ENCODE data around the gene SCAP. TPM values are rescaled to one million over a fixed set of nuclear protein-coding genes. Genes with fewer than 3 reads are reported as not detected.
"Not testable (repeated sequence)": the region's sequence is repeated elsewhere in the genome, so short reads cannot be mapped to it uniquely, and the experiment has no call there.

The SCAP gene
- polyA plus RNA-seq, 2 donors, result 36.4 to 50.2 TPM

GRCh38 chr3:47469616-47470015 lies 6.1 kb downstream of the SCAP start:
- WGBS, 2 donors, result 90% methylated on average over 3 of the region's 3 CpGs

GRCh38 chr3:47468315-47468714 lies 7.4 kb downstream of the SCAP start:
- H3K36me3 ChIP-seq (ENCODE audit: control insufficient read depth in 2 of 2, insufficient read depth in 2 of 2, low read length in 1 of 2); H3K27ac ChIP-seq (ENCODE audit: low read depth in 2 of 2, low read length in 1 of 2); H3K4me1 ChIP-seq (ENCODE audit: control insufficient read depth in 2 of 2, insufficient read depth in 2 of 2, low read length in 1 of 2); H3K4me3 ChIP-seq (ENCODE audit: low read depth in 1 of 2, low read length in 2 of 2); H3K9me3 ChIP-seq (ENCODE audit: control insufficient read depth in 2 of 2, insufficient read depth in 1 of 2, low read depth in 1 of 2, low read length in 1 of 2); H3K27me3 ChIP-seq (ENCODE audit: control insufficient read depth in 1 of 2, insufficient read depth in 2 of 2, low read length in 2 of 2): not testable (repeated sequence)
- WGBS, 2 donors, result 91 to 95% methylated on average over 1 of the region's 1 CpG

More at GRCh38 chr3:47469616-47470015, 6.1 kb downstream of the SCAP start:
- H3K27me3 ChIP-seq (ENCODE audit: control insufficient read depth in 1 of 2, insufficient read depth in 2 of 2, low read length in 2 of 2), result no peaks in the 10 kb centered on the region
- no peaks in the 10 kb centered on the region for H3K9me3 ChIP-seq (ENCODE audit: control insufficient read depth in 2 of 2, insufficient read depth in 1 of 2, low read depth in 1 of 2, low read length in 1 of 2)
- peaks cover 2 to 6% of the 10 kb centered on the region in 2 donors for H3K4me1 ChIP-seq (ENCODE audit: control insufficient read depth in 2 of 2, insufficient read depth in 2 of 2, low read length in 1 of 2)
- no peaks in the 10 kb centered on the region for H3K36me3 ChIP-seq (ENCODE audit: control insufficient read depth in 2 of 2, insufficient read depth in 2 of 2, low read length in 1 of 2)
- no peak overlapping the region for H3K27ac ChIP-seq (ENCODE audit: low read depth in 2 of 2, low read length in 1 of 2)
- H3K4me3 ChIP-seq (ENCODE audit: low read depth in 1 of 2, low read length in 2 of 2), result no peak overlapping the region

DNA sequence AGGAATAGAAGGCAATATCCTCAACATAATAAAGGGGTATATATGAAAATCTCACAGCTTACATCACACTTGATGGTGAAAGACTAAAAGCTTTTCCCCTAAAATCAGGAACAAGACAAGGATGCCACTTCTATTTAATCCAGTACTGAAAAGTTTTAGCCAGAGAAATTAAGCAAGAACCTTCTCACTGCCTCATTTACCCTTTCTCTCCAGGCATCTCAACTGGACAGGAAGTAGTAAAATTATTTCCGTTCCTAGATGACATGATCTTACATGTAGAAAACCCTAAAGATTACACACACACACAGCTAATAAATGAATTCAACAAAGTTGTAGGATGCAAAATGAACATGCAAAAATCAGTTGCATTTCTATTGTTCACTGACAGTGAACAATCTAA lies 11.2 kb downstream of the SCAP start:
- Histone ChIP-seq H3K4me3 (ENCODE audit: low read depth in 1 of 2, low read length in 2 of 2) (no peak overlapping the region), H3K4me1 (ENCODE audit: control insufficient read depth in 2 of 2, insufficient read depth in 2 of 2, low read length in 1 of 2) (no peaks in the 10 kb centered on the region), H3K9me3 (ENCODE audit: control insufficient read depth in 2 of 2, insufficient read depth in 1 of 2, low read depth in 1 of 2, low read length in 1 of 2) (no peaks in the 10 kb centered on the region), H3K27me3 (ENCODE audit: control insufficient read depth in 1 of 2, insufficient read depth in 2 of 2, low read length in 2 of 2) (no peaks in the 10 kb centered on the region), H3K36me3 (ENCODE audit: control insufficient read depth in 2 of 2, insufficient read depth in 2 of 2, low read length in 1 of 2) (no peaks in the 10 kb centered on the region), H3K27ac (ENCODE audit: low read depth in 2 of 2, low read length in 1 of 2) (no peak overlapping the region)
- 60 to 68% methylated on average over 1 of the region's 1 CpG for WGBS, 2 donors

DNA sequence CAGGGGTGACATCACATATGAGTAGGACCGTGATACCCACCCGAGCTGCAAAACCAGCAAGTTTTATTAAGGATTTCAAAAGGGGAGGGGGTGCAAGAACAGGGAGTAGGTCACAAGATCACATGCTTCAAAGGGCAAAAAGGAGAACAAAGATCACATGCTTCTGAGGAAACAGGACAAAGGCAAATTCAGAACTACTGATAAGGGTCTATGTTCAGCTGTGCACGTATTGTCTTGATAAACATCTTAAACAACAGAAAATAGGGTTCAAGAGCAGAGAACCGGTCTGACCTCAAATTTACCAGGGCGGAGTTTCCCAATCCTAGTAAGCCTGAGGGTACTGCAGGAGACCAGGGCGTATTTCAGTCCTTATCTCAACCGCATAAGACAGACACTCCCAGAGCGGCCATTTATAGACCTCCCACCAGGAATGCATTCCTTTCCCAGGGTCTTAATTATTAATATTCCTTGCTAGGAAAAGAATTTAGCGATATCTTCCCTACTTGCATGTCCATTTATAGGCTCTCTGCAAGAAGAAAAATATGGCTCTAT lies 16.1 kb downstream of the SCAP start:
- not testable (repeated sequence) for H3K4me1 ChIP-seq (ENCODE audit: control insufficient read depth in 2 of 2, insufficient read depth in 2 of 2, low read length in 1 of 2); H3K4me3 ChIP-seq (ENCODE audit: low read depth in 1 of 2, low read length in 2 of 2); H3K27ac ChIP-seq (ENCODE audit: low read depth in 2 of 2, low read length in 1 of 2); H3K36me3 ChIP-seq (ENCODE audit: control insufficient read depth in 2 of 2, insufficient read depth in 2 of 2, low read length in 1 of 2); H3K27me3 ChIP-seq (ENCODE audit: control insufficient read depth in 1 of 2, insufficient read depth in 2 of 2, low read length in 2 of 2); H3K9me3 ChIP-seq (ENCODE audit: control insufficient read depth in 2 of 2, insufficient read depth in 1 of 2, low read depth in 1 of 2, low read length in 1 of 2)
- 88% methylated on average over 9 of the region's 9 CpGs for WGBS, 2 donors

- Histone ChIP-seq H3K4me3 (ENCODE audit: low read depth in 1 of 2, low read length in 2 of 2) (no peak overlapping the region), H3K36me3 (ENCODE audit: control insufficient read depth in 2 of 2, insufficient read depth in 2 of 2, low read length in 1 of 2) (no peaks in the 10 kb centered on the region), H3K9me3 (ENCODE audit: control insufficient read depth in 2 of 2, insufficient read depth in 1 of 2, low read depth in 1 of 2, low read length in 1 of 2) (no peaks in the 10 kb centered on the region), H3K4me1 (ENCODE audit: control insufficient read depth in 2 of 2, insufficient read depth in 2 of 2, low read length in 1 of 2) (peaks cover 0 to 3% of the 10 kb centered on the region in 2 donors), H3K27me3 (ENCODE audit: control insufficient read depth in 1 of 2, insufficient read depth in 2 of 2, low read length in 2 of 2) (no peaks in the 10 kb centered on the region), H3K27ac (ENCODE audit: low read depth in 2 of 2, low read length in 1 of 2) (no peak overlapping the region)
Measured at GRCh38 chr3:47456984-47457383, 18.8 kb downstream of the SCAP start.

GRCh38 chr3:47455806-47456452 lies 19.8 kb downstream of the SCAP start:
- no peaks in the 10 kb centered on the region for H3K27me3 ChIP-seq (ENCODE audit: control insufficient read depth in 1 of 2, insufficient read depth in 2 of 2, low read length in 2 of 2)
- no peaks in the 10 kb centered on the region for H3K36me3 ChIP-seq (ENCODE audit: control insufficient read depth in 2 of 2, insufficient read depth in 2 of 2, low read length in 1 of 2)
- WGBS, 2 donors, result 73 to 74% methylated on average over 3 of the region's 3 CpGs
- peak overlapping the region in 1 of 2 donors; percentile 50 for H3K27ac ChIP-seq (ENCODE audit: low read depth in 2 of 2, low read length in 1 of 2)
- no peaks in the 10 kb centered on the region for H3K9me3 ChIP-seq (ENCODE audit: control insufficient read depth in 2 of 2, insufficient read depth in 1 of 2, low read depth in 1 of 2, low read length in 1 of 2)
- H3K4me1 ChIP-seq (ENCODE audit: control insufficient read depth in 2 of 2, insufficient read depth in 2 of 2, low read length in 1 of 2), result peaks cover 0 to 3% of the 10 kb centered on the region in 2 donors
- no peak overlapping the region for H3K4me3 ChIP-seq (ENCODE audit: low read depth in 1 of 2, low read length in 2 of 2)

GRCh38 chr3:47452453-47453215 lies 23.1 kb downstream of the SCAP start:
- Histone ChIP-seq H3K36me3 (ENCODE audit: control insufficient read depth in 2 of 2, insufficient read depth in 2 of 2, low read length in 1 of 2) (no peaks in the 10 kb centered on the region), H3K4me1 (ENCODE audit: control insufficient read depth in 2 of 2, insufficient read depth in 2 of 2, low read length in 1 of 2) (peaks cover 0 to 3% of the 10 kb centered on the region in 2 donors), H3K27ac (ENCODE audit: low read depth in 2 of 2, low read length in 1 of 2) (peak overlapping the region; percentile 16 to 66), H3K4me3 (ENCODE audit: low read depth in 1 of 2, low read length in 2 of 2) (no peak overlapping the region), H3K27me3 (ENCODE audit: control insufficient read depth in 1 of 2, insufficient read depth in 2 of 2, low read length in 2 of 2) (no peaks in the 10 kb centered on the region), H3K9me3 (ENCODE audit: control insufficient read depth in 2 of 2, insufficient read depth in 1 of 2, low read depth in 1 of 2, low read length in 1 of 2) (no peaks in the 10 kb centered on the region)
- WGBS, 2 donors, result 73 to 77% methylated on average over 4 of the region's 4 CpGs

GRCh38 chr3:47444103-47444502 lies 31.6 kb downstream of the SCAP start:
- WGBS, 2 donors, result 49 to 68% methylated on average over 5 of the region's 5 CpGs
- Histone ChIP-seq H3K36me3 (ENCODE audit: control insufficient read depth in 2 of 2, insufficient read depth in 2 of 2, low read length in 1 of 2) (peaks cover 0 to 6% of the 10 kb centered on the region in 2 donors), H3K4me3 (ENCODE audit: low read depth in 1 of 2, low read length in 2 of 2) (no peak overlapping the region), H3K27ac (ENCODE audit: low read depth in 2 of 2, low read length in 1 of 2) (peak overlapping the region; percentile 75 to 94), H3K4me1 (ENCODE audit: control insufficient read depth in 2 of 2, insufficient read depth in 2 of 2, low read length in 1 of 2) (peaks cover 3 to 7% of the 10 kb centered on the region in 2 donors), H3K9me3 (ENCODE audit: control insufficient read depth in 2 of 2, insufficient read depth in 1 of 2, low read depth in 1 of 2, low read length in 1 of 2) (no peaks in the 10 kb centered on the region), H3K27me3 (ENCODE audit: control insufficient read depth in 1 of 2, insufficient read depth in 2 of 2, low read length in 2 of 2) (no peaks in the 10 kb centered on the region)

DNA sequence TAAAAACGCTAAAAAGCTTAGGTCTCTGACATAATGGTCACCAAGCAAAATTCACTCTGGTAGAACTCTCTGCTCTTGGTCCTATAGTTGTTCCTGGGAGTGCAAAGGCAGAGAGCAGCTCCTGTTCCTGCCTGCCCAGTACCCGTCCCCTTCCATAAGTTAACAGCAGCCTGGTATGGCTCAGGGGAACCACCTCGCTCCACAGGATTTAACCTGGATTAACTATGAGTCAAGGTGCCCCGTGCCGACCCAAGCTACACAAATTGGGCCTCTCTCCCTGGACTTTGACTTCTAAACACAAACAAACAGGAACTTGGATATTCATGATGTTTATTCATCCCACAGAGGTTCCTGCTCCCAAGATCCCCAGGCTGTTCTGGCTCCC lies 32.1 kb downstream of the SCAP start:
- H3K4me3 ChIP-seq (ENCODE audit: low read depth in 1 of 2, low read length in 2 of 2), result no peak overlapping the region
- WGBS, 2 donors, result 29 to 32% methylated on average over 5 of the region's 5 CpGs
- peaks cover 0 to 6% of the 10 kb centered on the region in 2 donors for H3K36me3 ChIP-seq (ENCODE audit: control insufficient read depth in 2 of 2, insufficient read depth in 2 of 2, low read length in 1 of 2)
- peaks cover 3 to 7% of the 10 kb centered on the region in 2 donors for H3K4me1 ChIP-seq (ENCODE audit: control insufficient read depth in 2 of 2, insufficient read depth in 2 of 2, low read length in 1 of 2)
- H3K27me3 ChIP-seq (ENCODE audit: control insufficient read depth in 1 of 2, insufficient read depth in 2 of 2, low read length in 2 of 2), result no peaks in the 10 kb centered on the region
- no peaks in the 10 kb centered on the region for H3K9me3 ChIP-seq (ENCODE audit: control insufficient read depth in 2 of 2, insufficient read depth in 1 of 2, low read depth in 1 of 2, low read length in 1 of 2)
- H3K27ac ChIP-seq (ENCODE audit: low read depth in 2 of 2, low read length in 1 of 2), result peak overlapping the region; percentile 94 to 97
